H1 (cell line): ENCODE measurements around the gene RPIA. TPM values are rescaled to one million over a fixed set of nuclear protein-coding genes. Genes with fewer than 3 reads are reported as not detected.

Experiments used
- CTCF ChIA-PET: fragments of 300-600 bp; sonication (Branson Sonifier 250); formaldehyde crosslinking; loops from one replicate; lab custom pipeline; 2021; ENCODE audit not compliant: partially characterized antibody; lab: Charles Lee
- POLR2A ChIA-PET: fragments of 300-600 bp; sonication (Branson Sonifier 250); formaldehyde crosslinking; loops from one replicate; lab custom pipeline; 2021; ENCODE audit warnings: inconsistent platforms; ENCODE audit not compliant: partially characterized antibody; lab: Charles Lee
- DNase-seq, 2 experiments: peaks; one replicate each; pipeline versions ENCODE4 v3.0.0 to v3.0.0-alpha.2; 2010 to 2022; ENCODE audit warnings: low spot score in 2 of 2, low read depth in 1 of 2, mixed read lengths in 1 of 2
- FAIRE-seq: peaks from 2 replicates; lab custom pipeline; 2011; peaks lifted over from hg19 to GRCh38; lab: Jason Lieb, UNC
- H2AFZ ChIP-seq: 2 replicates; pipeline ENCODE4 v1.8.1; 2012; ENCODE audit warnings: low read length, inconsistent platforms
- H2AK5ac ChIP-seq: 2 replicates; pipeline ENCODE4 v1.6.1; 2013; ENCODE audit warnings: low read depth, low read length
- H2BK120ac ChIP-seq: replicated peaks from 2 replicates; pipeline ENCODE3; 2013; ENCODE audit warnings: low read depth, low read length, inconsistent platforms
- H2BK12ac ChIP-seq: 2 replicates; pipeline ENCODE4 v1.6.1; 2013; ENCODE audit warnings: low read depth, low read length
- H2BK15ac ChIP-seq: 2 replicates; pipeline ENCODE4 v1.6.1; 2013; ENCODE audit warnings: low read length
- H2BK20ac ChIP-seq: 2 replicates; pipeline ENCODE4 v1.6.1; 2013; ENCODE audit warnings: low read length
- H2BK5ac ChIP-seq: 2 replicates; pipeline ENCODE4 v1.6.1; 2013; ENCODE audit warnings: low read depth, low read length
- H3K14ac ChIP-seq: 2 replicates; pipeline ENCODE4 v1.6.1; 2013; ENCODE audit warnings: inconsistent platforms; ENCODE audit not compliant: insufficient read length
- H3K18ac ChIP-seq: 2 replicates; pipeline ENCODE4 v1.6.1; 2013; ENCODE audit warnings: low read length; ENCODE audit errors: extremely low read depth
- H3K23ac ChIP-seq: 2 replicates; pipeline ENCODE4 v1.6.1; 2013; ENCODE audit warnings: inconsistent platforms; ENCODE audit not compliant: insufficient read length
- H3K23me2 ChIP-seq: 2 replicates; pipeline ENCODE4 v1.6.1; 2013; ENCODE audit warnings: low read depth, low read length
- H3K27ac ChIP-seq: 2 replicates; pipeline ENCODE4 v1.6.1; 2011; ENCODE audit warnings: low read depth, low read length, inconsistent platforms
- H3K27me3 ChIP-seq, 4 experiments: replicated peaks in 1 of 4; 1 replicate in 1 of 4; 2 replicates in 3 of 4; pipeline versions ENCODE4 v1.6.1 to v1.8.1; 2011 to 2013; ENCODE audit warnings: low read length in 3 of 4, mild to moderate bottlenecking in 3 of 4, inconsistent platforms in 2 of 4, mixed read lengths in 2 of 4, moderate library complexity in 1 of 4; ENCODE audit not compliant: control insufficient read depth in 3 of 4, insufficient read depth in 3 of 4; ENCODE audit errors: extremely low read depth in 1 of 4
- H3K36me3 ChIP-seq, 4 experiments: 2 replicates each; pipeline versions ENCODE4 v1.6.1 to v1.8.1; 2011 to 2013; ENCODE audit warnings: mild to moderate bottlenecking in 4 of 4, low read length in 3 of 4, moderate library complexity in 2 of 4, control low read depth in 1 of 4, inconsistent platforms in 1 of 4; ENCODE audit not compliant: insufficient read depth in 4 of 4, control insufficient read depth in 2 of 4
- H3K4ac ChIP-seq: replicated peaks from 2 replicates; pipeline ENCODE3; 2013; ENCODE audit warnings: low read length, low read depth, mixed read lengths, inconsistent platforms; ENCODE audit not compliant: insufficient read length
- H3K4me1 ChIP-seq, 4 experiments: replicated peaks in 1 of 4; 1 replicate in 1 of 4; 2 replicates in 3 of 4; pipeline versions ENCODE4 v1.6.1 to v1.8.1; 2011 to 2013; ENCODE audit warnings: low read length in 3 of 4, inconsistent platforms in 2 of 4, mixed read lengths in 1 of 4; ENCODE audit not compliant: insufficient read depth in 4 of 4, control insufficient read depth in 3 of 4
- H3K4me2 ChIP-seq, 2 experiments: 2 replicates each; pipeline versions ENCODE4 v1.6.1 to v1.8.1; 2011 to 2013; ENCODE audit warnings: low read depth in 2 of 2, low read length in 2 of 2, control low read depth in 1 of 2, inconsistent platforms in 1 of 2, mild to moderate bottlenecking in 1 of 2; ENCODE audit not compliant: insufficient read depth in 1 of 2
- H3K4me3 ChIP-seq, 4 experiments: fragments of 200-600, 300-600 bp in 1 of 4; sonication (generic), shearing (Covaris generic), sonication (Bioruptor Twin) in 1 of 4; 2 replicates each; pipeline versions ENCODE4 v1.5.1 to v1.8.1; 2011 to 2016; ENCODE audit warnings: low read length in 4 of 4, low read depth in 3 of 4, control low read depth in 2 of 4, inconsistent platforms in 2 of 4, mild to moderate bottlenecking in 2 of 4, mixed read lengths in 1 of 4, moderate library complexity in 1 of 4; ENCODE audit not compliant: insufficient read depth in 2 of 4; ENCODE audit errors: extremely low read depth in 1 of 4
- H3K56ac ChIP-seq: replicated peaks from 2 replicates; pipeline ENCODE3; 2013; ENCODE audit warnings: low read depth, mild to moderate bottlenecking, mixed read lengths, low read length, inconsistent platforms; ENCODE audit not compliant: insufficient read length
- H3K79me1 ChIP-seq: 2 replicates; pipeline ENCODE4 v1.6.1; 2013; ENCODE audit warnings: low read depth, low read length, control low read depth
- H3K79me2 ChIP-seq, 2 experiments: 2 replicates each; pipeline versions ENCODE4 v1.6.1 to v1.8.1; 2012 to 2013; ENCODE audit warnings: low read length in 2 of 2, mild to moderate bottlenecking in 2 of 2, inconsistent platforms in 1 of 2; ENCODE audit not compliant: insufficient read depth in 2 of 2, control insufficient read depth in 1 of 2
- H3K9ac ChIP-seq, 4 experiments: replicated peaks in 1 of 4; 1 replicate in 1 of 4; 2 replicates in 3 of 4; pipeline versions ENCODE4 v1.6.1 to v1.8.1; 2011 to 2013; ENCODE audit warnings: low read depth in 3 of 4, low read length in 3 of 4, control low read depth in 2 of 4, mild to moderate bottlenecking in 2 of 4, moderate library complexity in 2 of 4, inconsistent platforms in 1 of 4; ENCODE audit errors: extremely low read depth in 1 of 4
- H3K9me3 ChIP-seq, 2 experiments: 2 replicates each; pipeline versions ENCODE4 v1.6.1 to v1.8.1; 2012 to 2013; ENCODE audit warnings: mild to moderate bottlenecking in 2 of 2, moderate library complexity in 2 of 2, control low read depth in 1 of 2, inconsistent platforms in 1 of 2, low read depth in 1 of 2, low read length in 1 of 2, mixed read lengths in 1 of 2; ENCODE audit not compliant: insufficient read depth in 2 of 2
- H4K20me1 ChIP-seq, 2 experiments: replicated peaks in 1 of 2; 2 replicates each; pipeline versions ENCODE3 to v1.8.1; 2011 to 2013; ENCODE audit warnings: inconsistent platforms in 2 of 2, low read length in 2 of 2, mild to moderate bottlenecking in 1 of 2; ENCODE audit not compliant: insufficient read depth in 2 of 2, control insufficient read depth in 1 of 2
- H4K5ac ChIP-seq: 2 replicates; pipeline ENCODE4 v1.6.1; 2013; ENCODE audit warnings: low read length, low read depth, mixed read lengths, inconsistent platforms; ENCODE audit not compliant: insufficient read length
- H4K8ac ChIP-seq: 2 replicates; pipeline ENCODE4 v1.8.0; 2013; ENCODE audit warnings: mild to moderate bottlenecking, moderate library complexity, low read length, inconsistent platforms; ENCODE audit not compliant: insufficient read depth; ENCODE audit errors: extremely low read depth
- H4K91ac ChIP-seq: replicated peaks from 2 replicates; pipeline ENCODE3; 2013; ENCODE audit warnings: low read length, mixed read lengths, inconsistent platforms; ENCODE audit not compliant: insufficient read length
- BCL11A ChIP-seq, 2 experiments: IDR thresholded peaks; one replicate each; pipeline ENCODE4 v1.6.1; 2011; ENCODE audit warnings: low read depth in 2 of 2, low read length in 2 of 2, mild to moderate bottlenecking in 2 of 2
- CEBPB ChIP-seq: IDR thresholded peaks from 2 replicates; pipeline ENCODE4 v1.6.1; 2012; ENCODE audit warnings: low read depth, low read length
- E2F6 ChIP-seq: IDR thresholded peaks from 2 replicates; pipeline ENCODE4 v1.6.1; 2012; ENCODE audit warnings: inconsistent platforms
- HDAC6 ChIP-seq: IDR thresholded peaks from one replicate; pipeline ENCODE4 v1.7.1; 2012; ENCODE audit warnings: low read depth, mild to moderate bottlenecking, inconsistent platforms, low read length, moderate library complexity
- KDM4A ChIP-seq: IDR thresholded peaks from one replicate; pipeline ENCODE4 v1.7.1; 2012; ENCODE audit warnings: low read depth, mild to moderate bottlenecking, moderate library complexity, low read length, inconsistent platforms; ENCODE audit not compliant: severe bottlenecking
- KDM5A ChIP-seq: fragments of 200-600 bp; IDR thresholded peaks from 2 replicates; pipeline ENCODE4 v1.7.1; 2012; ENCODE audit warnings: mild to moderate bottlenecking, low read length, inconsistent platforms, mixed read lengths
- PHF8 ChIP-seq: fragments of 200-600 bp; sonication (generic); conservative IDR thresholded peaks from 2 replicates; pipeline ENCODE4 v1.7.1; 2012; ENCODE audit warnings: low read depth, mild to moderate bottlenecking, inconsistent platforms, low read length, moderate library complexity
- RNF2 ChIP-seq: fragments of 200-900, 300-1000 bp; sonication (generic); IDR thresholded peaks from 2 replicates; pipeline ENCODE4 v1.7.1; 2016; ENCODE audit warnings: borderline replicate concordance, low read depth, mild to moderate bottlenecking, antibody characterized with exemption, low read length; ENCODE audit not compliant: poor library complexity, severe bottlenecking; ENCODE audit errors: missing control alignments
- SIX5 ChIP-seq: IDR thresholded peaks from 2 replicates; pipeline ENCODE4 v1.6.1; 2011; ENCODE audit warnings: mild to moderate bottlenecking, low read depth, low read length
- TAF7 ChIP-seq: optimal IDR thresholded peaks from 2 replicates; pipeline ENCODE3; 2011; ENCODE audit warnings: low read depth, mild to moderate bottlenecking, inconsistent platforms, low read length, moderate library complexity, borderline replicate concordance
- ZNF274 ChIP-seq: IDR thresholded peaks from 2 replicates; pipeline ENCODE4 v1.7.0; 2012; ENCODE audit warnings: low read length, borderline replicate concordance; ENCODE audit errors: extremely low read depth
- WGBS, 2 experiments: shearing (Covaris generic) in 1 of 2; methylation state at CpG; one replicate each; pipeline versions ENCODE4 v1.1.6 to v1.1.7; 2013 to 2015; ENCODE audit warnings: low lambda C conversion rate in 2 of 2, mixed read lengths in 2 of 2, inconsistent platforms in 1 of 2, low coverage in 1 of 2, missing lambda C conversion rate in 1 of 2; ENCODE audit not compliant: insufficient replicate concordance in 2 of 2, insufficient coverage in 1 of 2, insufficient read length in 1 of 2; ENCODE audit errors: extremely low coverage in 1 of 2, missing lambda C conversion rate in 1 of 2; 5-methylcytosine and 5-hydroxymethylcytosine counted together
- polyA plus RNA-seq, 7 experiments: library from polyadenylated mRNA; depleted of rRNA in 3 of 7; stranded (reverse) in 5 of 7; unstranded in 2 of 7; fragments of >200 nt in 5 of 7; fragments of 200-250 nt in 2 of 7; gene quantifications; 1 replicate in 5 of 7; 2 replicates in 1 of 7; 4 replicates in 1 of 7; pipeline versions ENCODE4 v1.2.1 to v1.2.3, GENCODE V29; 2011 to 2013; ENCODE audit warnings: missing spikeins in 2 of 7, mixed read lengths in 2 of 7
- total RNA-seq: library from RNA; stranded (reverse); fragmentation: NEBNext Ultra II Directional; extraction: Animal tissue kit (Norgen Biotek cat#: 25700); gene quantifications from 2 replicates; pipeline ENCODE4 v1.2.1, GENCODE V29; 2021

Gene RPIA
- total and polyA plus RNA-seq, 2 of the 8 experiments (the other 6 are each of a cell fraction or from before 2014, with no cell fraction given): 13.1 to 24.0 TPM

GRCh38 chr2:88754585-88755320 lies 63.3 kb downstream of the RPIA start:
- H3K14ac ChIP-seq: no peak overlapping the region
- no peak overlapping the region for H3K18ac ChIP-seq
- no peak overlapping the region; the same call in 1 of the 2 replicates for H2BK5ac ChIP-seq
- H4K20me1 ChIP-seq: no peaks in the 10 kb centered on the region
- no peak overlapping the region for H2BK15ac ChIP-seq
- H2AK5ac ChIP-seq: no peak overlapping the region
- H3K36me3 ChIP-seq: peaks cover 0 to 4% (median 2%) of the 10 kb centered on the region in 4 experiments; a peak in 3 of 8 replicates
- H4K8ac ChIP-seq: no peak overlapping the region
- WGBS, 2 experiments: 93% methylated on average over 6 of the region's 6 CpGs; no CpG with 5 or more reads in 1 of the 2 experiments
- H2BK120ac ChIP-seq: no peak overlapping the region
- no peak overlapping the region for H2AFZ ChIP-seq
- ChIA-PET POLR2A (no interaction called here), CTCF (interaction anchor here (0.6 to 1.0 kb wide), 2 partner anchors 68 to 165 kb away, joined by 3 read pairs; no protein-coding TSS in a partner anchor)
- peaks cover 11 to 19% of the 10 kb centered on the region in 2 experiments; a peak in 3 of 4 replicates for H3K9me3 ChIP-seq
- H3K4me3 ChIP-seq: no peak overlapping the region
- no peak overlapping the region for H3K56ac ChIP-seq
- no peaks in the 10 kb centered on the region for H3K23me2 ChIP-seq
- H3K4me1 ChIP-seq: peaks cover 0 to 7% (median 0%) of the 10 kb centered on the region in 4 experiments; a peak in 1 of 7 replicates
- no peak overlapping the region for H4K91ac ChIP-seq
- no peak overlapping the region for H3K23ac ChIP-seq
- no peaks in the 10 kb centered on the region for H3K27me3 ChIP-seq
- no peaks in the 10 kb centered on the region for H3K79me2 ChIP-seq
- no peak overlapping the region for H3K27ac ChIP-seq
- no peak overlapping the region for H4K5ac ChIP-seq
- no peak overlapping the region for H3K4me2 ChIP-seq
- no peak overlapping the region for H2BK12ac ChIP-seq
- H3K79me1 ChIP-seq: no peaks in the 10 kb centered on the region
- FAIRE-seq (no peak), DNase-seq (no peak)
- no peak overlapping the region for H3K9ac ChIP-seq
- H2BK20ac ChIP-seq: no peak overlapping the region
- H3K4ac ChIP-seq: no peak overlapping the region
- no peak for TF ChIP-seq E2F6
- TF ChIP-seq PHF8: no peak
- no peak for TF ChIP-seq HDAC6
- TF ChIP-seq SIX5: no peak
- no peak for TF ChIP-seq RNF2
- no peak for TF ChIP-seq ZNF274
- TF ChIP-seq KDM4A: no peak
- no peak for TF ChIP-seq BCL11A (IDR thresholded peaks at IDR 0.05; ENCODE audit: low read depth in 2 of 2, low read length in 2 of 2)
- no peak for TF ChIP-seq CEBPB
- no peak for TF ChIP-seq TAF7
- no peak for TF ChIP-seq KDM5A
